IPS-18c (cell line): ENCODE measurements around the gene PAK1.
A peak's percentile ranks its signal among the peaks of the same experiment; 100 is the strongest.

Experiments
- H3K4me3 ChIP-seq: 2 replicates; pipeline ENCODE4 v1.7.0; 2013; ENCODE audit warnings: low read depth, mild to moderate bottlenecking, low read length, moderate library complexity; ENCODE audit not compliant: insufficient read depth
- H3K9me3 ChIP-seq: one replicate; pipeline ENCODE4 v1.6.1; 2013; ENCODE audit warnings: mild to moderate bottlenecking, low read length, moderate library complexity; ENCODE audit not compliant: control insufficient read depth, insufficient read depth

The PAK1 gene

DNA sequence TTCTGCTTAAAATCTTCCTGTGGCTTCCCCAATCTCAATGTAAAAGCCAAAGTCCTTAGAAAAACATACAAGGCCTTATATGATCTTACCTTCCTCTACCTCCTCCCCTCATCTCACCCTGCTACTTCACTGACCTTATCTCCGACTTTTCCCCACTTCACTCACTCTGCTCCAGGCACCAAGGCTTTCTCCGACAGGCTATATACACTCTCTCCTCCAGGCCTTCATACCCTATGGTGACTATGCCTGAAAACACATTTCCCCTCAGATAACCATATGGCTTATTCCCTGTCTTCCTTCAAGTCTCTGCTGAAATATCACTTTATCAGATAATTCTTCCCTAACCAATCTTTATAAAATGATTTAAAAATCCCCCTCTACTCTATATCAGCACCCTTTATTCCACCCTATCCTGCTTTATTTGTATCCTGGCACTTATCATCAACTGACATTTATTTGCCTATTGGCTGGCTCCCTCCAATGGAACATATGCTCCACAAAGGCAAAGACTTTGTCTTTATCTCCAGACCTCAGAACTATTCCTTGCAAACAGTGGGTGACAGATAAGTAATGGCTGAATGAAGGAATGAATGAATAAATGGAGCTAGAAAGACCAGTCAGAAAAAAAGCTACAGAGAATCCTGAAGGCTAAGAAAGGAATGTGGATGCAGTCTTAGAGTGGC is 52.7 kb downstream of the PAK1 start:
- no peak overlapping the region for H3K4me3 ChIP-seq
- H3K9me3 ChIP-seq = no peaks in the 10 kb centered on the region

DNA sequence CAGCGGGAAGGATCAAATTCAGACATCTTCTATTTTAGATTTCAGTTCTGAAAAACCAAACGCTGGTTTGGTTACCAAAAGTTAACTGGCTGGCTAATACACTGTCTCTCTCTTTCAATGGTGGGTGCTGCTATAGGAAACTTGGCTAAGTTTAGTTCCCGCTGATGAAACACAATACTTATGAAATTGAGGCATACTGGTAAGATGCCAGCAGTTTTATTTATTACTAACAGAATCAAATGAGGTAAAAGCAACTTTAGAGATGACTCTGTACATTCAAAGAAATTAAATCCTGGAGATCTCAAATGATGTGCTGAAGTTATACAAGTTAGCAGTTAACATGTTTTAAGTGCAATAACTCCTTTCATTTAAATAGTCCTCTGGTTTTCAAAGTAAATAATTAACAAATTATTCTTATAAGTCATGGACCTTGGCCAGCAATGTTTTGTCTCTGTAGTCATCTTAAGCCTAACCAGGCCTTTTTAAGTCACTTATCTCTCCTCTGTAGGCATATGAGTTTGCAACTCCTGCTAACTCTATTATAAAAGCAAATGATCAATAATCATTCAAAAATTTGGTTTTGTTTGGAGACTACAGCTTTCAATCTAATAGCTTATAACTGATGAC is 54.8 kb downstream of the PAK1 start:
- Histone ChIP-seq H3K9me3 (no peaks in the 10 kb centered on the region), H3K4me3 (no peak overlapping the region)

DNA sequence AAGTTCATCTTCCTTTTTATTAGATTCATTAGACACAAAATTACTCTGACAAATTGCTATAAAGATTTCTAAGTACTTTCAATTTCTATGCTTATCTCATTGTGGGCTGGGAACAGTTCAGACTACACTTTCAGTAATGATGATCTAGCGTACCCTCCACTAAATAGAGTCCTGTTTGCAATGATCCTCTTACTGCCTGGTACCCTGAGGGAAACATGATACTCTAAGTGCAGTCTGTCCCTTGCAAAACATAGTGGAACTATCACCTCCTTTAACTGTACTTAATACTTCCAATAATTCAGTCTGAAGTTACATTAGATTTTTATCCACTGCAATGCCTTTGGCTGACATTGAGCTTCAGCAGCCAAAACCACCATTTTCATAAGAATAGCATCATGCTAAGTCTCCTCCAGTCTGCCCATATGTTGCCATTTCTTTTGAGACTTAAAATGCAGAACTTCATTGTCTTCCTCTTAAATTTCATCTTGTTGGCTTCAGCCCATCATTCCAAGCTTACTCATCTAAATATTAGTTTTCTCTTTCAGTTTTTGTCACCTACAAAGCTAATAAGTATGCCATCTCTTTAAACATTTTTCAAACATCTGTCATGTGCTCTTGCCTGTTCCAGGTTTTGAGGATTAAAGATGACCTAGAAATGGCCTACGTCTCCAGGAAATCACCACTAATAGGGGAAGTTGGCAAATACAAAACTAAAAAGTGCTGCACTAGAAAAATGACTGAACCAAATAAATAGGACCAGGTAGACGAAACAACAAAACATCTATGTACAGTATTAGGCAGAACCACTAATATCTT is 55.5 kb downstream of the PAK1 start:
- no peaks in the 10 kb centered on the region for H3K9me3 ChIP-seq

DNA sequence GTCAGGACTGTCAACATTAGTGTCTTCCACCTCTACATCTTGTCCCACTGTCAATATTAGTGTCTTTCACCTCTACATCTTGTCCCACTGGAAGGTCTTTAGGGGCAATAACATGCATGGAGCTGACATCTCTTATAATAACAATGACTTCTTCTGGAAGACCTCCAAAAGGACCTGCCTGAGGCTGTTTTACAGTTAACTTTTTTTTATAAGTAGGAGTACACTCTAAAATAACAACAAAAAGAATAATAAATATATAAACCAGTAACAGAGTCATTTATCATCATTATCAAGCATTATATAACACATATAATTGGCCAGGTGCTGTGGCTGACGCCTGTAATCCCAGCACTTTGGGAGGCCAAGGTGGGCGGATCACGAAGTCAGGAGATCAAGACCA is 57.5 kb downstream of the PAK1 start:
- Histone ChIP-seq H3K4me3 (no peak overlapping the region), H3K9me3 (no peaks in the 10 kb centered on the region)

More for the DNA sequence above, 55.5 kb downstream of the PAK1 start:
- H3K4me3 ChIP-seq = no peak overlapping the region

DNA sequence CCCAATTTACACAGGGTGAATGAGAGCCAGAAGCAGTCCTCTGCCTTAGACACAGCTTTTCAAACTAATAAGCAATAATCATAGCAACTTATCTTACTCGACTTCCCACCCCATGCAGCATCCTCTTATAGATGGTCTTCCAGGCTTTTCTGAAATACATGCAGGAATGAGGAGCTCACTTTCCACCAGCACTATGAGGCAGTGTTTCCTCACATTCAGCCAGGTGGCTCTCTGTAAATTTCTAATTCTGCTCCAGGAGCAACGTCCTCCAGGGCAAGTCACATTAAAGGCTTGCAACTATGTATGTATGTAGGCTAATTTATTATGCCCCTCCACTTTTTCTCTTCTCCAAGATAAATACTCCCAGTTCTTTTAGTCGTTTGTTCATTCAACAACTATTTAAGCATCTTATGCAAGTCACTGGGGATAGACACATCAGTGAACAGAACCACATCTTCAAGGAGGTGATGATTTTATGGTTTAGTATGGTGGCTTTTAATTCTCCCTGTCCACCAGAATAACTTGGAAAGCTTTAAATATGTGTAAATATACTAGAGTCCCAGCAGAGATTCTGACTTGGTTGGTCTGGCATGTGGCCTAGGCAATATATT is 59.9 kb downstream of the PAK1 start:
- H3K4me3 ChIP-seq = no peak overlapping the region
- H3K9me3 ChIP-seq = no peaks in the 10 kb centered on the region

DNA sequence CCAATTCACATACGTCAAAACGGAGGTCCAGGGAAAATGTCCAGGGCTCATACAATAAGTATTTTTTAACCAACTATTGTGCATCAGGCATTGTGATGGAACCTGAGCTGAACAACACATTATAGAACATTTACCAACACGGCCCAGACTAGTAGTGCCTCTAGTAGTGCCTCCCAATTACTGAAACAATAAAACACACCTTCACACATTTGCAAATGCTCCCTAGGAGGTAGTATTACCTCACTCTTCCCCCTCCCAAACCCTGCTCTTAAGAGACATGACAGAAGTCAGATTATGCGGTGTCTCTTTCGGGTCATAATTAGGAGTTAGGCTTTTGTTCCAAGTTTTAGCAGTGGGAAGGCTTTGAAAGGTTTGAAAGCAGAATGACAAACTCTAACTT is 61.1 kb downstream of the PAK1 start:
- H3K4me3 ChIP-seq = no peak overlapping the region; the same call in 1 of the 2 replicates

DNA sequence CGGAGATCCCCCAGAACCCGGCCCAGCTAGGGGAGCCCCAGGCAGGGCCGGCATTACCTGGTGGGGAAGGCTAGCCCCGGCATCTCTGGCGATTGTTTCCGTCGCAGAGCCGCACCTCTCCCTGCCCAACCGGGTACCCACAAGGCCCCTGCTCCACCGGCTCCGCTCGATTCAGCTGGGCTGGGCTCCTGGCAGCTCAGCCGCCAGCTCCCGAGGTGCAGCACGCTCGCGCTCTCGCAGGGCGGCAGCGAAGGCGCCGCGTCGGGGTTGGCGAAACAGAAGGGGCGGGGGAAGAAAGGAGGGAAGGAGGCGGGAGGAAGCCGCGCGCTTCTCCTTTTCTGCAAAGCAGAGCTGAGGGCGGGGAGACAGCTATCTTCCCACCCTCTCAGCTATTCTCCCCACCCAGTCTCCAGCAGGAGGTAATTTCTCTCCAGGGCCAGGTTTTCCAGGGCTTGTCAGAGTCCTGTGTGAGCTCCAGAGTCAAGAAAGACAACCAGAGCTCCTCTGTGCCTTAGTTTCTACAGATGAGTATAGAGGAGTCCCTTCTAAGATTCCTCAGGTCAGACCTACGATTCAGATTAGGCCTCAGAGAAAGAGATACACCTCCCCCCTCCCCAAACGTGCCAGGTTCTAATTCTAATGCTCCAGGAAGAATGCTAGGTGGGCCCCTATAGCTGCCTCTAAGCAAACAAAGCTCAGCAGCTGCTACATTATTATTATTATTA is 62.0 kb downstream of the PAK1 start:
- Histone ChIP-seq H3K9me3 (no peaks in the 10 kb centered on the region), H3K4me3 (peak overlapping the region; percentile 53)

More for the DNA sequence above, 61.1 kb downstream of the PAK1 start:
- no peaks in the 10 kb centered on the region for H3K9me3 ChIP-seq

DNA sequence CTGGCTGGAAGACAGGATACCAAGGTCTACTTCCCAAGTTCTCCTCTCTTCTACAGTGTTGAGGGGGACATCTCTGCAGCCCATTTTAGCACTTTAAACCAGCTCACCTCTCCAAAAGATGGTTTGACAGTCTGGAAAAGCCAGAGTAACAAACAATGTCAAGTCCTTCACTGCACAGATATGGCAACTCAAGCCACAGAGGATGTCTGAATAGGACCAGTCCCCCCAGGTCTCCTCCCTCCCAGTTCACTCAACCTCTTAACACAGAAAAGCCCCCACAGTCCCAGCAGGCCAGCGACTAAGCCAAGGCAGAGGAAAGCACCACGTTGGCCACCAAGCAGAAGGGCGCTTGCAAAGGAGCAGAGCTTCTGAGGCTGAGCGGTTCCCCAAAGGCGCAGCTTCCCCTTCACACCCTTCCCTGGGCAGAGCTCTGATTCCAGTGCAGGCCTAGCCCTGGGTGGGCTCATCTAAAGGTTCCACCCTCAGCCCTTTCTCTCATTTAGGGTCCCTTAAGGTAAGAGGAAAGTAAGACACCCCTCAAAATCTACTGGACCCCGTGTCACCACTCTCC is 62.7 kb downstream of the PAK1 start:
- Histone ChIP-seq H3K9me3 (no peaks in the 10 kb centered on the region), H3K4me3 (peak overlapping the region; percentile 53)

DNA sequence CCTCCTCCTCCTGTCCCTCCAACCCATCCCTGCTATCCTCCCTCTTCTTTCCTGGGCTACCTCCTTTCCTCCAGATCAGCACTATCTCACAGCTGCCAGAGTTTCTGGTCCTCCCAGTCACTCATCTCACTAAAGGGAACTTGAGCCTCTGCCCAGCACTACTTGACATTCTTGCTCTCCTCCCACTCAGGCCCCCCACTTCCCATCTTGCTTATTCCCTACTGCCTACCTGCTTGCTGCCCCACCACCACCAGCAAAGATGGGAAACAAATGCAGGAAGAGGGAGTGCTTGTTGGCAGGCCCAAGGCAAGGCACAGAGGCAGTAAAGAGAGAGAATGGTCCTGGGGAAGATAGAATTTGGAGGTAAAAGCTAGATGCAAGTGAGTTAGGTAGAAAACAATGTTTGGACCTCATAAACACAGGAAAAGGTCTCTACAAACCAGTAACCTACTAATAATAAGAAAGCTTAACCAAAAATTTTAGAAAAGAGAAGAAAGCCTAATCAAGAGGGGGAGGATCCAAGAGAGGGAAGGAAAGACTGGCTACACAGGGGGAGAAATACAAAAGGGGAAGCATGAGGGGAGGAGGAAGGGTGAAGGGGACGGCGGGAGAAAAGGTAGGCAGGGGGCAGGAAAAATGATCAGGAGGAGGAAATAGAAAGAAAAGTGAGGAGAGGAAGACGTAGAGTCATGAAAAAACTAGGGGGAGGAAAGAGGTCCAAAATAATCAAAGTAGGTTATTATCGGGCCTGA is 63.6 kb downstream of the PAK1 start:
- Histone ChIP-seq H3K9me3 (no peaks in the 10 kb centered on the region), H3K4me3 (peak overlapping the region; percentile 53)

DNA sequence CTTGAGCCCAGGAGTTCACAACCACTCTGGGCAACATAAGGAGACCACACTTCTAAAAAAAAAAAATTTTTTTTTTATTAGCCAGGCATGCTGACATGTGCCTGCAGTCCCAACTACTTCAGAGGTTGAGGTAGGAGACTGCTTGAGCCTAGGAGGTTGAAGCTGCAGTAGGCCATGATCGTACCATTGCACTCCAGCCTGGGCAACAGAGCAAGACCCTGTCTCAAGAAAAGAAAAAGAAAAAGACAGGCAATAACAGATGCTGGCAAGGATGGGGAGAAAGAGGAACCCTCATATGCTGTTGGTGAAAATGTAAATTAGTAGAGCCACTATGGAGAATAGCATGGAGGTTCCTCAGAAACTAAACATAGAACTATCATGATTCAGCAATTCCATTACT is 64.8 kb downstream of the PAK1 start:
- Histone ChIP-seq H3K9me3 (no peaks in the 10 kb centered on the region), H3K4me3 (no peak overlapping the region)

DNA sequence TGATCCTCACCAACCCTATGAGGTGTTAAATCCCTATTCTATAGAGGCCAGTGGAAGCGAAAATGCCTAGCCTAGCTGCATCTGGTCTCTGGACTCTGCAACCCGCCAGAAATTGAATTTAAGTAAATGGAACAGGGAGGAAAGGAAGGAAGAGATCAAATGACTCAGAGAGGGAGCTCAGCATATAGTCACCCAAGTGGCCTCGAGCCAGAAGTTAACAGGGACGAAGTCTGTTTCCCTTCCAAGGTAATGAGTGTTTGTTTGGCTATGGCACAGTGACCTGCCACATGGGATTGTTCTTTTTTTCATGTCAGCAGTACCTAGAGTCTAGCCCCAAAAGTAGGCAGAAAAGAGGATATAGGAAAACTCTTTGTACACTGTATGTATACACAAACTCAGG is 66.3 kb downstream of the PAK1 start:
- no peaks in the 10 kb centered on the region for H3K9me3 ChIP-seq
- no peak overlapping the region for H3K4me3 ChIP-seq

DNA sequence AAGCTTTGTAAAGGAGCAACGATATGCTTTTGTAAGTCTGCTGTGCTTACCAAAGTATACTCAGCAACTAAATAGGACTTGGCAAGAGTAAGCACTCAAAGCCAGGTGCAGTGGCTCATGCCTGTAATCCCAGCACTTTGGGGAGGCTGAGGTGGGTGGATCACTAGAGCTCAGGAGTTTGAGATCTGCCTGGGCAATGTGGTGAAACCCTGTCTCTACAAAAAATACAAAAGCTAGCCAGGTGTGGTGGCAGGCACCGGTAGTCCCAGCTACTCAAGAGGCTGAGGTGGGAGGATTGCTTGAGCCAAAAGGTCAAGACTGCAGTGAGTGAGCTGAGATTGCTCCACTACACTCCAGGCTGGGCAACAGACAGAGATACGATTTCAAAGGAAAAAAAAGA is 67.5 kb downstream of the PAK1 start:
- Histone ChIP-seq H3K9me3 (no peaks in the 10 kb centered on the region), H3K4me3 (no peak overlapping the region)

DNA sequence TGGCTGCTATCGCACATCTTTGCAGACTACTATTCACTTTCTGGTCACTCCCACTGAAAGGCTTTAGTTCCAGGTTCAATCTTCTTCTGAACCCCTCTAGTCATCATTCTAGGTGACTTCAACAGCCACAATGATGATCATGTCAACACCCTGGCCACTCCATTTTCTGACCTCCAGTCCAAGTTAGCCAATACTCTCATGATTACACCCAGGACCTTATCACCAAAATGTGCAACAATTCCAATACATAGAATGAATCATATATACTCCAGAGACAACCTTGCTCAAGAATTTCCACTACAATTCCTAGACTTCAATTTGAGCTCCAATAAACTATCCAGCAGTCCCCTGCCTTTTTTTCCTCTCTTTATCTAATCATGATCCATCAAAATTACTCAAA is 70.7 kb downstream of the PAK1 start:
- Histone ChIP-seq H3K4me3 (no peak overlapping the region), H3K9me3 (no peaks in the 10 kb centered on the region)

DNA sequence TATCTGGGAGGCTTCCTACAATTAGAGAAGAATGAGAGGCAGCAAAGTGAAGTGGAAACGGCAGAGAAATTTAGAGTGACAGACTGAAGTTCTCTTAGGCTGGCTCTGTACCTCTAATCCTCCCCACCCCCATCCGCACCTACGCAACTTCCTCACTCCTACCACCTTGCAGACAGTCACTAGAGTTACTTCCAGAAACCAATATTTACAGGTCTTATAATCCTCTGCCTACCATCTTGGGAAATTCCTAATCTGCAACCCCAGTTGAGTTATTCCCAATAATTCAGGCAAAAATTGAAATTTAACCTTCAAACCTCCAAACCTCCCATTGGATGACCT is 71.7 kb downstream of the PAK1 start:
- Histone ChIP-seq H3K9me3 (no peaks in the 10 kb centered on the region), H3K4me3 (no peak overlapping the region)

DNA sequence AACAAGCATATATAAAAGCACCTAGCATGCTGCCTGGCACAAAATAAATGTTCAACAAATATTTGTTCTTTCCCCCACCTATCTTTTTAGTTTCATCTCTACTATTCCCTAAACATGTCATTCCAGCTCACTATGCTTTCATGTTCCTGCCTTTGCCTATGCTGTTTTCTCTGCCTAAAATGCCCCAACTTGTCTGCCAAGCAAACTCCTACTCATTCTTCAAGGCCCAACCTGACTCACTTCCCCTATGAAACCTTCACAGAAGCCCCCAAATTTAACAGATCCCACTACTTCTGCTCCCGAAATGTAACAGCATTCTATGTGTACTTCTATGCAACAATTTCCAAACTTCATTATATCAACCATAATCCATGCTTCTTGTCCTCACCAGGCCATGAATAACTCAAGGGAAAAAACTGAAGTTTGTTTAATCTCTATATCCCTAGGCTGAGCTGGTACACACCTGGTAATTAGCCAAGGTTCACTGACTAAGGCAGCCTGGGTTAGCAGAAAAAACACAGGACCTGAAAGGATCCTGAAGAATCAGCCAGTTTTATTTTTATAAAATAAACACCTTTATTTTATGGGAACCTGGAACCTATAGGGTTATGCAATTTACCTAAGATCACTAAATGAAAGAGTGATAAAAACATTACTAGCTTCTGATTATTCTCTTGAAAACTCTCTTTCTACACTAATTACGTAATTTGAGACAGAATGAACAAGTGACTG is 72.2 kb downstream of the PAK1 start:
- no peaks in the 10 kb centered on the region for H3K9me3 ChIP-seq
- no peak overlapping the region for H3K4me3 ChIP-seq
